Endothelial cell (in vitro differentiated cells): ENCODE data around the gene PYM1. TPM values are rescaled to one million over a fixed set of nuclear protein-coding genes. Genes with fewer than 3 reads are reported as not detected.

Source experiments
- DNase-seq: peaks from one replicate; pipeline ENCODE4 v3.0.0; 2021; ENCODE audit warnings: low spot score
- H3K27ac Mint-ChIP-seq: one replicate; pipeline ENCODE4 v1.8.0; 2021; ENCODE audit warnings: mixed read lengths, inconsistent platforms; ENCODE audit not compliant: unreplicated experiment
- H3K27me3 Mint-ChIP-seq: one replicate; pipeline ENCODE4 v1.8.0; 2021; ENCODE audit warnings: mild to moderate bottlenecking, moderate library complexity, mixed read lengths, inconsistent platforms; ENCODE audit not compliant: unreplicated experiment
- H3K36me3 Mint-ChIP-seq: one replicate; pipeline ENCODE4 v1.8.0; 2021; ENCODE audit warnings: mild to moderate bottlenecking, low read depth, mixed read lengths, inconsistent platforms; ENCODE audit not compliant: unreplicated experiment
- H3K4me1 Mint-ChIP-seq: one replicate; pipeline ENCODE4 v1.8.0; 2021; ENCODE audit warnings: mild to moderate bottlenecking, mixed read lengths, inconsistent platforms; ENCODE audit not compliant: unreplicated experiment
- H3K4me3 Mint-ChIP-seq: one replicate; pipeline ENCODE4 v1.8.0; 2021; ENCODE audit warnings: mild to moderate bottlenecking, mixed read lengths, inconsistent platforms; ENCODE audit not compliant: unreplicated experiment
- H3K9me3 Mint-ChIP-seq: one replicate; pipeline ENCODE4 v1.8.0; 2021; ENCODE audit warnings: mixed read lengths, inconsistent platforms; ENCODE audit not compliant: unreplicated experiment
- total RNA-seq: library from RNA; stranded (reverse); fragmentation: NEBNext Ultra II Directional; extraction: Animal tissue kit (Norgen Biotek cat#: 25700); gene quantifications from one replicate; pipeline ENCODE4 v1.2.1, GENCODE V29; 2021; ENCODE audit not compliant: unreplicated experiment
- TF ChIP-seq, protein P1 (sequence below): fragments of 200-600 bp; sonication (generic); IDR thresholded peaks from one replicate; pipeline ENCODE4 v1.5.0; 2021; ENCODE audit warnings: antibody characterized with exemption; ENCODE audit not compliant: unreplicated experiment

The PYM1 gene
- total RNA-seq, 1 donor from 2014 or later: 58.6 TPM

DNA sequence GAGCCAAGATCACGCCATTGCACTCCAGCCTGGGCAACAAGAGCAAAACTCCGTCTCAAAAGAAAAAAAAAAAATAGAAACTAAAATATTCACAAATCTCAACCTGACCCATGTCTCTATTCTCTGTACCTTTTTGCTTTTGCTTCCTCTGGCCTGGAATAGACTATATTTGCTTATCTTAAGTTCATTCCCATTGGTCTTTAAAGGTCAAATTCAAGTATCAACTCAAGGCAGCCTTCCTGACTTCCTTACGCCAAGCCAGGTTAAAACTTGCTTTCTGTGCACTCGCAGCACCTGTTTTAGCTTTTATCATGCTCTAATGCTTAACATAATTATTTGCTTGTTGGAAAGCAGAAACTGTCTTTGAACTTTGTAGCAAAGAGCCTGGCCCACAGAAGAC, 14.8 kb downstream of the PYM1 start:
- peaks cover 23% of the 10 kb centered on the region for H3K36me3 Mint-ChIP-seq
- H3K4me1 Mint-ChIP-seq: peaks cover 13% of the 10 kb centered on the region
- no peak overlapping the region for H3K27ac Mint-ChIP-seq
- DNase-seq: no peak
- TF ChIP-seq, protein P1, sequence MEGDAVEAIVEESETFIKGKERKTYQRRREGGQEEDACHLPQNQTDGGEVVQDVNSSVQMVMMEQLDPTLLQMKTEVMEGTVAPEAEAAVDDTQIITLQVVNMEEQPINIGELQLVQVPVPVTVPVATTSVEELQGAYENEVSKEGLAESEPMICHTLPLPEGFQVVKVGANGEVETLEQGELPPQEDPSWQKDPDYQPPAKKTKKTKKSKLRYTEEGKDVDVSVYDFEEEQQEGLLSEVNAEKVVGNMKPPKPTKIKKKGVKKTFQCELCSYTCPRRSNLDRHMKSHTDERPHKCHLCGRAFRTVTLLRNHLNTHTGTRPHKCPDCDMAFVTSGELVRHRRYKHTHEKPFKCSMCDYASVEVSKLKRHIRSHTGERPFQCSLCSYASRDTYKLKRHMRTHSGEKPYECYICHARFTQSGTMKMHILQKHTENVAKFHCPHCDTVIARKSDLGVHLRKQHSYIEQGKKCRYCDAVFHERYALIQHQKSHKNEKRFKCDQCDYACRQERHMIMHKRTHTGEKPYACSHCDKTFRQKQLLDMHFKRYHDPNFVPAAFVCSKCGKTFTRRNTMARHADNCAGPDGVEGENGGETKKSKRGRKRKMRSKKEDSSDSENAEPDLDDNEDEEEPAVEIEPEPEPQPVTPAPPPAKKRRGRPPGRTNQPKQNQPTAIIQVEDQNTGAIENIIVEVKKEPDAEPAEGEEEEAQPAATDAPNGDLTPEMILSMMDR: no peak
- H3K4me3 Mint-ChIP-seq: no peak overlapping the region
- H3K27me3 Mint-ChIP-seq: peaks cover 1% of the 10 kb centered on the region
- no peaks in the 10 kb centered on the region for H3K9me3 Mint-ChIP-seq

DNA sequence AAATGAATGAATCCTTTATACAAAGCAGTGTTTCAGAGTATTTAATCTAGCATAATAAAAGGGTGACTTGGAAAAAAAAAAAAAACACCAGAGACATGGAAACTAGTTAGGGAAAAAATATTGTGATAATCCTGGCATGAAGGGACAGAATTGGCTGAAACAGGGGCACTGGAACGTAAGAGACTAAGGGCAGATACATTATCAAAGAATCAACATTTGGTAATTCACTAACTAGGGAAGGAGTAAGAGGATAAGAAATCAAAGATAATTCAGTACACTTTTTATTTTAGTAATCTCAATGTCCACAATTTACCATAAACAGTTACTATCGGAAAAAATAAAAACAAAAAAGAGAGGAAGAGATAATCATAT, 18.2 kb downstream of the PYM1 start:
- DNase-seq: no peak
- peaks cover 6% of the 10 kb centered on the region for H3K4me1 Mint-ChIP-seq
- H3K27ac Mint-ChIP-seq: no peak overlapping the region
- no peaks in the 10 kb centered on the region for H3K27me3 Mint-ChIP-seq
- no peaks in the 10 kb centered on the region for H3K9me3 Mint-ChIP-seq
- H3K4me3 Mint-ChIP-seq: no peak overlapping the region
- TF ChIP-seq, protein P1: no peak
- peaks cover 10% of the 10 kb centered on the region for H3K36me3 Mint-ChIP-seq

DNA sequence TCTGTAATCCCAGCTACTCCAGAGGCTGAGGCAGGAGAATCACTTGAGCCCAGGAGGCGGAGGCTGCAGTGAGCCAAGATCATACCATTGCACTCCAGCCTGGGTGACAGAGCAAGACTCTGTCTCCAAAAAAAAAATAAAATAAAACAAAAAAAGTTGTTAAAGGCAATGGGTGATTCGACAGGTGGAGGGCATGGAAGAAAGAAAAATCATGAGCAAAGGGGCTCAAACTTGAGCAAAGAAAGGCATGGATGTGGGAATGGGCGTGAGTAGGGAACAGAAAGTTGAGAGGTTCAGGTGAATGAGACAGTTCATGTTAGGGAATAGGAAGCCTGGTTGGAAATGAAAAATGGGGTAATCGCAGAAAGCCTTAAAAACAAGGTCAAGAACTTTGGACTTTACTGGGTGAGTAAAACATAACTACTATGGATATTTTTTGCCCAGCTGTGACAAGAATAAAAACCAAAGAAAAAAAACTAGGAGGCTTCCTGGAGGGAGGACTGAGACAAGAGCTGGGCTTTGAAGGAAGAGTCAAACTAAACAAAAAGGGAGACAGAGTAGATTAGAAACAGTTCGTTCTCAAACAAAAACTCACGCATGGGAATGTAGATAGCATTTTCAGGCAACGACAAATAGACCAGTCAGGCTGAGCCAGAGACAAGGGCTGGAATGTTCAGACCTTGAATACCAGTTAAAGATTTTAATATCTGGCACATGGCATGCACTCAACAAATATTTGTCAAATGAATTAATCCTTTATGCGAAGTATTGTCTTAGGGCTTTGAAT, 18.8 kb downstream of the PYM1 start:
- peaks cover 1% of the 10 kb centered on the region for H3K4me1 Mint-ChIP-seq
- DNase-seq: no peak
- TF ChIP-seq, protein P1: no peak
- H3K27me3 Mint-ChIP-seq: no peaks in the 10 kb centered on the region
- H3K36me3 Mint-ChIP-seq: peaks cover 6% of the 10 kb centered on the region
- no peak overlapping the region for H3K4me3 Mint-ChIP-seq
- no peak overlapping the region for H3K27ac Mint-ChIP-seq
- no peaks in the 10 kb centered on the region for H3K9me3 Mint-ChIP-seq

GRCh38 chr12:55906056-55906455, 21.6 kb downstream of the PYM1 start:
- Mint-ChIP-seq H3K36me3 (peaks cover 25% of the 10 kb centered on the region), H3K27ac (no peak overlapping the region), H3K9me3 (no peaks in the 10 kb centered on the region), H3K27me3 (no peaks in the 10 kb centered on the region), H3K4me1 (no peaks in the 10 kb centered on the region), H3K4me3 (no peak overlapping the region)
- DNase-seq: no peak
- TF ChIP-seq, protein P1: no peak

GRCh38 chr12:55901881-55902490, 25.7 kb downstream of the PYM1 start:
- Mint-ChIP-seq H3K4me1 (no peaks in the 10 kb centered on the region), H3K27me3 (no peaks in the 10 kb centered on the region), H3K4me3 (no peak overlapping the region), H3K36me3 (peaks cover 29% of the 10 kb centered on the region), H3K9me3 (no peaks in the 10 kb centered on the region), H3K27ac (no peak overlapping the region)
- DNase-seq: no peak
- TF ChIP-seq, protein P1: no peak
